HG02870 (cell line): Measurements from ENCODE around the gene EID2B.

ENCODE experiments used
- ATAC-seq: cut with Tn5 transposase; IDR thresholded peaks from one replicate; pipeline ENCODE4 v1.9.1; 2021; ENCODE audit warnings: mild to moderate bottlenecking, moderate library complexity; ENCODE audit not compliant: unreplicated experiment

Gene EID2B

DNA sequence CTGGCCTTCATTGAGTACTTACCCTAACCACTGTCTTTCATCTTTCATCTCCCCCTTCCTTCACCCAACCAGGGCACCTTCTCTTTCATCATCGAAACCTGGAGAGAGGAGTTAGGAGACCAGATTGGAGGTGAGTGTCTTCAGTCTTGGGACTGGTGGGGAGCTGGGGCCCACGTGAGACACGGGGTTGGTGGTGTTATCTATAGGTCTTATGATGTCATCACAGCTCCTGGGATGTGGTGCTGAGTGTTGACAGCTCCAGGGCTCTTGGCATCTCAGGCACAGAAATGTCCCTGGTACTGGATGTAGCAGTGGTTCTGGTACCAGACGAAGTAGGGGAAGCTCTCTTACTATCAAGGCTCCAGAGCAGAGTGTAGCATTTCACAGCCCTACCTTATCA, 32.1 kb downstream of the EID2B start:
- ATAC-seq = no peak

DNA sequence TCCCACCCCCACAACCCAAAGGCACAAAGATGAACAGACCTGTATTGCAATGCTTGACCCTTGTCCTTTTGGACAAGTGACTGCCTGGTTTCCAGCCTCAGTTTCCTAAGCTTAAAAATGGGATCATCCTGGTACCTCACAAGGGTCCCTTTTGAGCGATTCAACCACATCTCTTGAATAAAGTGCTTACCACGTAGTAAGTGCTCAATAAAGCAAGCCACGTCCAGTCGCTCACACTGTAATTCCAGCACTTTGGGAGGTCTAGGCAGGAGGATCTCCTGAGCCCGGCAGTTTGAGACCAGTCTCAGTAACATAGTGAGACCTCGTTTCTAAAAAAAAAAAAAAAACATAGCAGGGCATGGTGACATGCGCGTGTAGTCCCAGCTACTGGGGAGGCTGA, 32.7 kb downstream of the EID2B start:
- no peak for ATAC-seq

DNA sequence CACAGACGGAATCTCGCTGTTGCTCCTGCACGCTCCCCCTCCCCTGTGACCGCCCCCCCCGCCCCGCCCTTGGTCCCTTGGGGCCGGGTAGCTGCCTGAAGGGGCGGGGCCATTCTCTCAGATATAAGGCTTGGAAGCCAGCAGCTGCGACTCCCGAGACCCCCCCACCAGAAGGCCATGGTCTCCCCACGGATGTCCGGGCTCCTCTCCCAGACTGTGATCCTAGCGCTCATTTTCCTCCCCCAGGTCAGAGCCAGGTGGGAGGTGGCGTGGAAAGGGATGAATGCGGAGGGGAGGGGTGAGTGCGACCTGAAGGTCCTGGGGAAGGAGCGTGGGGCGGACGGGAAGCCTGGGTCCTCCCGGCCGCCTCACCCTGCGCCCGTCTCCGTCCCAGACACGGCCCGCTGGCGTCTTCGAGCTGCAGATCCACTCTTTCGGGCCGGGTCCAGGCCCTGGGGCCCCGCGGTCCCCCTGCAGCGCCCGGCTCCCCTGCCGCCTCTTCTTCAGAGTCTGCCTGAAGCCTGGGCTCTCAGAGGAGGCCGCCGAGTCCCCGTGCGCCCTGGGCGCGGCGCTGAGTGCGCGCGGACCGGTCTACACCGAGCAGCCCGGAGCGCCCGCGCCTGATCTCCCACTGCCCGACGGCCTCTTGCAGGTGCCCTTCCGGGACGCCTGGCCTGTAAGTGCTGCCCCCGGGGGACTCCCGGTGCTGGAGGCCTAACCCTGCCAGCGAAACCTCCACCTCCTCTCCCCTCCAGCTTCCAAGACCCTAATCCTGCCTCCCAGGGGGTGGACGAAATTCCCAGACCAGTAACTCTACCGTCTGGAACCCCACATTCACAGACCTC, 33.6 kb downstream of the EID2B start, which contains the start of gene DLL3:
Gene DLL3 (plus strand): TSS at position 150 of the 845 bp plus-strand sequence. CDS start 28 bp downstream, at position 178.
- ATAC-seq = no peak

DNA sequence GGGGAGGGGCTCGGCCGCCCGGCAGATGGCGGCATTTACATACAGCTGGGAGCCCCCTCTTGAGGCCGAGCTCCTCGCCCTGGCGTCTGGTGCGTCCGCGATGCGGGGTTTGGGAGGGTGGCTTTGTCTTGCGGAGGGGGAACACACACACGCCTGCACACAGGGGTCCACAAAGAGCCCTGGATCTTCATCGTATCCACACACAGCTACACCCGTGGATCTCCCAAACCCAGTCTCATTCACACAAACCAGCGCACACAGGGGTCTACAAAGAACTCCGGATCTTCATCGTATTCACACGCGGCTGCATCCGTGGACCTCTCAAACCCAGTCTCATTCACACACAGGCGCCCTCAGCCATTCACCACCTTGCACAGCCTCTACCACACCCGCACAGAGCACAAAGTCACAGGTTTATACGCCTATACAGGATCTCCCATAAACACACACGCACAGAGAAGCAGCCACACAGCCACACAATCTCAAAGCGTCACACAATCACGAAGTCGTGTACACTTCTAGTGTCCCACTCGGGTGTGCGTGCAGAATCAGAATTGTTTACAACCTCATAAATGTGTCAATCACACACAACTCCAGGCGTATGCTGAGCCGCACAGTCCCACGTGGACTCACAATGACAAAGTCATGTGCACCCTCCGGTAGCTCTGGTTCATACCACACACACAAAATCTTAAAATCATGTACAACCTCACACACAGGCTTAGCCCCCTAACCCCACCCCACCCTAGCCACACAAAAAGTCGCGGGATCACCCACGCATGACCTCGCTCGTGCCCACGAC, 34.5 kb downstream of the EID2B start:
- ATAC-seq = no peak

DNA sequence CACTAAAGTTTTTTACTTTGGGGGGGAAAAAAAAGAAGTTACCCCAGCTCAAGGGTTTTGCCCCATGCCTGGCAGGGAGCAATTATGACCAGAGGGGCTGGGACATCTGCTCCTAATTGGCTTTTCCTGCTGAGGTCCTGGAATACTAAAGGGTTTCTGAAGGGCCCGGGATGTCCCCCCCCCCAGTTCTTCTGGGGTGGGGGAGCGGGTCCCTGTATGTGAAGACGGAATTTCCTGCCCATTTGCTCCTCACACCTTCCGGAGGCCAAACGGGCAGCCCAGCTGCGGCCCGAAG, 35.0 kb downstream of the EID2B start:
- no peak for ATAC-seq

DNA sequence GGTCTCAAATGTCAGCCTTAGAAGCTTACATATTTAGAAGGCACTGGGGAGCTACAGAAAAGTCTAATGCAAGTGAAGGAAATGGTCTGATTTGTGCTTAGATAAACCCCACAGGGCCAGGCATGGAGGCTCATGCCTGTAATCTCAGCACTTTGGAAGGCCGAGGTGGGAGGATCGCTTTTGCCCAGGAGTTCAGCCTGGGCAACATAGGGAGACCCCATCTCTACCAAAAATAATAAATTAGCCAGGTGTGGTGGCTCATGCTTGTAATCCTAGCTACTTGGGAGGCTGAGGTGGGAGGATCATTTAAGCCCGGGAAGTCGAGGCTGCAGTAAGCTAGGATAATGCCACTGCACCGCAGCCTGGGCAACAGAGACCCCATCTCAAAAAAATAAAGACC, 36.6 kb downstream of the EID2B start:
- ATAC-seq = no peak

DNA sequence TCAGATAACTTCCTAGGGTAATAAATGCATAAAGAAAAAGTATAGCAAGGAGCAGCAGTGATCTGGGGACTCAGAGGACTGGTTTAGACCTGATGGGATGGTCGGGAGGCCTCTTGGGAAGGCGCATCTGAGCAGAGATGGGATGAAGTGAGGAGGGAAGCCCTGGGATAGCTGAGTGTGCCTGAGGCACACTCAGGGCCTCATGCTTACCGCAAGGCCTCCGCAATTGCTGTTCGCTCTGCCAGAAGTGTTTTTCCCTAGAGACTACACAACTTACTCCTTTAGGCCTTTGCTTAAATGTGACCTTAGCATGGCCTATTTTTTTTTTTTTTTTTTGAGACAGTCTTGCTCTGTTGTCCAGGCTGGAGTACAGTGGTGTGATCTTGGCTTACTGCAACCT, 38.0 kb downstream of the EID2B start:
- no peak for ATAC-seq

DNA sequence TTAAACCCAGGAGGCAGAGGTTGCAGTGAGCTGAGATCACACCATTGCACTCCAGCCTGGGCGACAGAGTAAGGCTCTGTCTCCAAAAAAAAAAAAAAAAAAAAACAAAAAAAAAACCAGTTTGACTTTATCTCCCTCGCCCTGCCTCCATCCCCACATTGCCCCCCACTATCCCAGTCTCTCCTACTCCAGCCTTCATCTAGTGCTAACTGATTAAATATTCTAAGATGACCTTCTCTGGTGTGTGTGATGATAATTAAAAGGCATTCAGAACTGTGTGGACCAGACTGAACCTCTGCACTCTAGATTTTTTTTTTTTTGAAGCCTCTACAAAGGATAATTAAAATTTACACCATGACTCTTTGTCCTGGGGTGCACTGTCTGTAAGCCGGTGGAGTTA, 39.9 kb downstream of the EID2B start:
- ATAC-seq = no peak

DNA sequence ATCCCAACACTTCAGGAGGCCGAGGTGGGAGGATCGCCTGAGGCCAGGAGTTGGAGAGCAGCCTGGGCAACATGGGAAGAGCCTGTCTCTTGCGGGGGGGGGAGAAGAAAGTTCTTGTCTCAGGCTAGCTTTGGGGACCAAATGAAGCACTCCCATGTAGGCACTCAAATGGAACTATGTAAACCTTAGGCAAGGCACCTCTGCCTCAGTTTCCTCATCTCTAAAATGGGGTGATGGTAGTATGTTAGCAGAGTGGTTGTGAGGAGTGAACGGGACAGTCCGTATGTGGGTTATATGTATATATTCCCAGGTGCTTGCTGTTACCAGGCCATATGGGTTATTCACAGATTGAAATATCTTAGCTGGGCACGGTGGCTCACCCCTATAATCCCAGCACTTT, 40.4 kb downstream of the EID2B start:
- ATAC-seq = no peak

DNA sequence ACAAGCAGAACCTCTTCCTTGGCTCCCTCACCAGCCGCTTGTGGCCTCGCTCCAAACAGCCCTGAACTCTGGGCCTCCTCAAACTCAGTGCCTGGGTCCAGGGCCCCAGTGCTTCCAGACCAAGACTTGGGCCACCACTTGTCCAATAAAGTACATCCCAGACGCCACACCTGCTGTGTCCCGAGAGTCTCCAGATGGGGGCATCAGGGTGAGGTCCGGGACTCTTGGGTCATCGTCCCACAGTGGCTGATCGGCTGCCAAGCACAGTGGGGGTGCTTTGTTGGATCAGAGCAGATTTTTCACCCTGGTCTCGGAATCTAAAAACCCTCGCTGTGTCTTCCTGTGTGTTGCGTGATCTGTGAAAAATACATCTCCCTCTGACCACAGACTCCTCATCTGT, 42.9 kb downstream of the EID2B start:
- no peak for ATAC-seq

DNA sequence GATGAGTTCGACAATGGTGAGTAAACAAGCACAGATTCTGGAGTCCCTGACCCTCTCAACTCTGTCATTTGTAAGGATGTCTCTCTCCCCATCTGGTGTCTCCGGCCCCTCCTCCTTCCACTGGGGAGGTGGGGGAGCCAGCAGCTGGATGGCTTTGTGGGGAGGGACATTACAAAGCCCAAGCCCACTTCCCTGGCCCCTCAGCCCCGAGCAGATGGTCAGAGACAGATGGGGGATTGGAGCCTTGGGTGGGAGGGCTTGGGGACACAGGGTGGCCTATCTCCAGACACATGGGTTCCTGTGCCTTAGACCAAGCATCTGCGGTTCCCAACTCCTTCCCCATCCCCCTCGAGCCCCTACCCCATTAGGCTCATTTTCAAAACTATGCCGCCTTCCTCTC, 49.5 kb downstream of the EID2B start:
- ATAC-seq = no peak

DNA sequence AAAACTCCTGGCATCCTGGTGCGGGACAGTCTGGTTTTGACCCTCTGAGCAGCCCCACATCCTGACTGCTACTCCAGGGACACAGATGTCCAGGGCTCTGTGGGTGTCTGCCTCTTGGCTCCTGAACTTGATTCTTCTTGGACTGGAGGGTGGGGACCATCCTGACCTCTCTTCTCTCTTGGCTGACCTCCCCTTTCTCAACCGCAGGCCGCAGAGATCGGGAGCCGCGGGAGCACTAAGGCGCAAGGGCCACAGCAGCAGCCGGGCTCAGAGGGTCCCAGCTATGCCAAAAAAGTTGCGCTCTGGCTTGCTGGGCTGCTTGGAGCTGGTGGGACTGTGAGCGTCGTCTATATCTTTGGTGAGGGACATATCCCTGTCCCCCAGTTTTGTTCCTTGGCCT, 51.0 kb downstream of the EID2B start:
- no peak for ATAC-seq

DNA sequence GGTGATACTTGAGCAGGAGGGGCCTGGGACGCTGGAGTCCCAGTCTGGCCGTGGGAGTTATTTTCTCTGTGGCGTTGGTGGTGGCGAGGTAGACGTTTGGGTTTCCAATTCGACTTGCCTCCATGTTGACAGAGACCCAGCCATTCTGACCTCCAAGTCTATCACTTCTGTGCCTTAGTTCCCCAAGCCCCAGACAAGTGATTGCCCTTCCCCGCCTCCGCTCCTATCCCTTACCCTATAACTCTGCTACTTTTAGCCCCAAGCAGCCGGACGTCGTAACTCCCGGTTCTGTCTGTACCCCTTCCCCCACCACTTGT, 51.5 kb downstream of the EID2B start:
- no peak for ATAC-seq
